IPS-NIHi11 (cell line): ENCODE measurements around the gene TRAPPC14.

Experiments
- DNase-seq: peaks from one replicate; pipeline ENCODE4 v3.0.0; 2012; ENCODE audit warnings: mixed read lengths, low spot score

TRAPPC14 gene

DNA sequence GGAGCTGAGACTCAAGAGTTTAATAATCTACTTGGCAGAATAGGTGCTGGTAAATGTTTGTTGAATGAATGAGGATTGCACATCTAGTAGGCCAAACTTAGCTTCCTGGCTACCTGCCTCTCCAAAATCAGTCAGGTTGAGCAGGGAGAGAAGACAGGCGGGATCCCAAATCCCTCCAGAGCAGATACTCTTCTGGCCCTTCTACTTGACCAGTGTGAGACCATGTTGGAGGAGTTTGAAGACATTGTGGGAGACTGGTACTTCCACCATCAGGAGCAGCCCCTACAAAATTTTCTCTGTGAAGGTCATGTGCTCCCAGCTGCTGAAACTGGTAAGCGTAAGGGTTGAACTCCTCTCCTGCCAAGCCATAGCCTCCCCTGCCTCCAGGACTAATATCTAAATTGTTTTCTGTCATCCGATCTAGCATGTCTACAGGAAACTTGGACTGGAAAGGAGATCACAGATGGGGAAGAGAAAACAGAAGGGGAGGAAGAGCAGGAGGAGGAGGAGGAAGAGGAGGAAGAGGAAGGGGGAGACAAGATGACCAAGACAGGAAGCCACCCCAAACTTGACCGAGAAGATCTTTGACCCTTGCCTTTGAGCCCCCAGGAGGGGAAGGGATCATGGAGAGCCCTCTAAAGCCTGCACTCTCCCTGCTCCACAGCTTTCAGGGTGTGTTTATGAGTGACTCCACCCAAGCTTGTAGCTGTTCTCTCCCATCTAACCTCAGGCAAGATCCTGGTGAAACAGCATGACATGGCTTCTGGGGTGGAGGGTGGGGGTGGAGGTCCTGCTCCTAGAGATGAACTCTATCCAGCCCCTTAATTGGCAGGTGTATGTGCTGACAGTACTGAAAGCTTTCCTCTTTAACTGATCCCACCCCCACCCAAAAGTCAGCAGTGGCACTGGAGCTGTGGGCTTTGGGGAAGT lies 34.0 kb downstream of the TRAPPC14 start:
- no peak for DNase-seq

DNA sequence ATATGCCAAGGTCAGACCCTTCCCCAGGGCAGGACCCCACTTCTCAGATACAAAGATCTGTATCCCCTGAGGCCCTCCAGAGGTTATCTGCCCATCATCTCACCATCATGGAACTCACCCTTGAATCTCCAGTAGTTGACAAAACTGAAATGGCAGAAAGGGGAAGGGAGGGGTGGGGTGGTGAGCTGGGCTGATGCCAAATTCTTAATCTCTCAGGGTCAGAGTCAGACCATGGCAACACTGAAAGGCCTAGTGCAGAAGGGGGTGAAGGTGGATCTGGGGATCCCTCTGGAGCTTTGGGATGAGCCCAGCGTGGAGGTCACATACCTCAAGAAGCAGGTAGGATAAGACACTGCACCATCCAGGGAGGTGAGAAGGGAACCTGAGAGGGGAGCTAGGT lies 36.0 kb downstream of the TRAPPC14 start:
- no peak for DNase-seq

DNA sequence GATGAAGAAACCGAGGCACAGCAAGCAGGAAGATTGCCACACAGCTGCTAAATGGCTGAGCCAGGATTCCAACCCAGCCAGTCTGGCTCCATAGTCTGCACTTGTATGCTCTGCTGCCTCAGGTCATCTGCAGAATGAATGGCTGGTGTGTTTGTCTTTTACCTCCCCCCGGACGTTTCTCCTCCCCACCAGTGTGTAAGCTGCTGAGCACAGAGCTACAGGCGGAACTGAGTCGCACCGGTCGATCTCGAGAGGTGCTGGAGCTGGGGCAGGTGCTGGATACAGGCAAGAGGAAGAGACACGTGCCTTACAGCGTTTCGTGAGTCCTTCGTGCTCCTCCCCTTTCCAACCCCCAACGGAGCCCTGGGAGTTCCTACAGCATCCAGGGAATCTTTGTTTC lies 36.5 kb downstream of the TRAPPC14 start:
- no peak for DNase-seq

DNA sequence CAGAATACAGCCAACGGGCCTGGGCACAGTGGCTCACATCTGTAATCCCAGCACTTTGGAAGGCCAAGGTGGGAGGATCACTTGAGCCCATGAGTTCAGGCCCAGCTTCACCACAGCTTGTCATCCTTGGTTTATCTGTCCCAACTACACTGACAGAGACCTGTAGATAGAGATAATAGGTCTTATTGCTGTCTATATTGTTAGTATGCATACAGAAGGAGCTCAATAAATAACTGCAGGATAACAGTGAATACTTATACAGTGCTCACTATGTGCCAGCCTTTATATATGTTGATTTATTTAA lies 37.8 kb downstream of the TRAPPC14 start:
- DNase-seq: no peak

DNA sequence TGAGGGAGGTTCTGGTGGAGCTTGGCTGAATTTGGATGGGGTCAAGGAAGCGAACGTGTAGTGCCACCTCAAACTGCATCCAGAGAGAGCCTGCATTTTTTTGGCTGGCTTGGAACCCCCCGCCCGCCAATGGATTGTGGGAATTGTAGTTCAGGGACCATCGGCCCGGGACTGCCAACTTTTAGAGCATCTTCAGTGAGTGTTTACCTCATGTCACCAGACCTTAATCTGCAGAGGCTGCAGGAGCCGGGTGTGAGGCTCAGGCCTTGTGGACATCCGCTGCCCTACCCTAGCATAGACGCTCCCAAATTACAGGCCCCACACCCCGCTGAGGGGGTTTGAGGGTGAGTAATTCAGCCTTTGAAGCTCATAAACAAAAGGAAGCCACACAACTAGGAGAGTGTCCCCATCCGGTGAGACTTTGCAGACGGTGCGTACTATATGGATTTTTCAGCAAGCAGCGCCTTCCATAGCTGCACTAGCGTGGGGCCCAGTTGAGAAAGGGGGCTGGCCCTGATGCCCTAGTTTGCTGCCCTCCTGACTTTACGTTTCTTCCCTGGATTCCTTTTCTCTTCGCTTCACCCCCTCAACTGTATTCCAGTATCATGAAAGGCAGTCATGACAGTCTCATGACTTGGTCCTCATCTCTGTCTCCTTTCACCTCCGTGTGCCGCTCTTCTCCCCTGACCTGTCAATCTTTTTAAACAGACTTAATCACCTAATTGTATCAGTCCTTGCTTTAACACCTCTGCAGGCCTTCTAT lies 38.4 kb downstream of the TRAPPC14 start:
- DNase-seq: peak; percentile 66

DNA sequence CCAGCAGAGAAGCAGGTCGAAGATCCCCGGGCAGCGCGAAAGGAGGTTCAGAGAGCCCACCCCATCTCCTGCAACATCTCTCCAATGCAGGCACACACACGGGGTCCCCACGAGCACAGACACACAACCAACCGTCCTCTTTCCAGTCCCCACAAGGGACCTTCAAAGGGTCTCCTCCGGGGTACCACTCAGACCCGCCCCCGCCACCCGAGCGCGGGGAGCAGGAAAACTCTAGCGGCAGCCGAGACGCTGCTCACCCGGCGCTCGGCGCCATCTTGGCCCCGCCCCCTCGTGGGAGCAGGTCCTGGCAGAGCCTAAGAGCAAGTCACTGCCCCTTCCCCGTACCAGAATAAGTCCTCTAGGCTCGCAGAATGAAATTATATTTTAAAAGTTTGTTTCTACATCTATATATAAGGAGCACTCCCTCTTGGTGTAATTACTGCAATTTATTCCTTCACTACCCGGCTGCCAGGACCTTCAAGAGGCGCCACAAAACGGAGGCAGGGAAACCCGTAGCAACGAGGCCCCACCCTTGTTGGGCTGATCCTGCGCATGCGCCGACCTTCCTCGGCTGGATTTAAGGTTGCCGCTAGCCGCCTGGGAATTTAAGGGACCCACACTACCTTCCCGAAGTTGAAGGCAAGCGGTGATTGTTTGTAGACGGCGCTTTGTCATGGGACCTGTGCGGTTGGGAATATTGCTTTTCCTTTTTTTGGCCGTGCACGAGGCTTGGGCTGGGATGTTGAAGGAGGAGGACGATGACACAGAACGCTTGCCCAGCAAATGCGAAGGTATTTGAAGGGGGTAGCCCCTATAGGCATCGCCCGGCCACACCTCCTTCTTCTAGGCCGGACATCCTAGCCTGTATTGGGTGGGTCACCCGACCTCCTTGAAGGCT lies 39.2 kb downstream of the TRAPPC14 start, which contains the start of the genes CNPY4 and TAF6:
CNPY4 (plus strand) TSS at position 563 of the 898 bp plus-strand sequence; CDS start at position 674, 111 bp downstream.
TAF6 (minus strand) TSS at position 287 of the 898 bp plus-strand sequence. CDS start 5,149 bp downstream, outside the sequence.
- DNase-seq: peak; percentile 98

DNA sequence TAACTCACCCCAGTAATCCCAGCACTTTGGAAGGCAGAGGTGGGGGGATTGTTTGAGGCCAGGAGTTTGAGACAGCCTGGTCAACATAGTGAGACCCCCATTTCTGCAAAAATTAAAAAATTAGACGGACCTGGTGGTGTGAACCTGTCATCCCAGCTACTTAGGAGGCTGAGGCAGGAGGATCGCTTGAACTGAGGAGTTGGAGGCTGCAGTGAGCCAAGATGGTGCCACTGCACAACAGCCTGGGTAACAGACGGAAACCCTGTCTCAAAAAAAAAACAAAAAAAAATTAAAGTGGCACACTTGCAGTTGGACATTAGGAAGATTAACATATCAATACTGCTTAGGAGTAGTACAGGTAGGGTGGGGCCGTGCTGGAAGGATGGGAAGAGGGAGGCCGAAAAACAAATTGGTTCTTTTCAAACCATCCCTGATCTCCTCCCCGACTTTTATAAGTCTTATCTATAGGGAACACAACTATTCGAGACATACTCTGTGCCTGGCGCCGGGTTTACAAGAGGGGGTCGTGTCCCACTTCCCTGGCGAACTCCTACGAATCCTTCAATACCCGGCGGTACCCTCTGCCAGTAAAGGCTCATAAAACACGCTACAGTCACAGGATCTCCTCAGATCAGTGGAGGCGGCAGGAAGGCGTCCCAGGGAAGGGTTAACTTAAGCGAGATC lies 40.0 kb downstream of the TRAPPC14 start:
- no peak for DNase-seq

DNA sequence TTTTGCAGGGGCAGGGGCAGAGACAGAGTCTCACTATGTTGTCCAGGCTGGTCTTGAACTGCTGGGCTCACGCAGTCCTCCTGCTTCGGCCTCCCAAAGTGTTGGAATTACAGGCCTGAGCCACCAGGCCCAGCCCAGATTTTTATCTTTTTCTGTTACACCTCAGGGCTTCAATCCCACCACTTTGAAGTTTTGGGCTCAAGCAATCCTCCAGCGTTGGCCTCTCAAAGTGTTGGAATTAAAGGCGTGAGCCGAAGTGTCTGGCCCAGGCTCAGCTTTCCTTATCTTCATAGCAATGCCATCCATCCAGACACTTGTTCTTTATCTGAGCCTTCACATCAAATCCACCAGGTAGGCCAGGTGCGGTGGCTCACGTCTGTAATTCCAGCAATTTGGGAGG lies 43.5 kb downstream of the TRAPPC14 start:
- no peak for DNase-seq

DNA sequence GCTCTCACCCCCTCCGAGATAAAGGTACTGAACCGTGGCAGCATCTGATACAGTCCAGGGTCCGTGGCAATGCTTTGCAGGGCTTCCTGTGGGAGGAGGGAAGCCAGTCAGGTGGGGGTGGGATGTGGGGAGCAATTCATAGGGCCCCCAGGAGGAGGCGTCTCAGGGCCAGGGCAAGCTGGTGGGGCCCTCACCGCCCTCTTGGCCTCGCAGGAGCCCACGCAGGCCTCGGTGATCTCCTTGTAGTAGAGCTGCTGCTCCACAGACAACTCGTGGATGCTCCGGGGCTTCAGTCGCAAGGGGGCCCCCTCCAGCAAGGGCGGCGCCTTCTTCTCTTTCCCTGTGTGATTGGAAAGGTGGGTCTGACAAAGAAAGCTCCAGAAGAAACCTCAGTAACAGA lies 46.6 kb downstream of the TRAPPC14 start:
- DNase-seq: no peak

DNA sequence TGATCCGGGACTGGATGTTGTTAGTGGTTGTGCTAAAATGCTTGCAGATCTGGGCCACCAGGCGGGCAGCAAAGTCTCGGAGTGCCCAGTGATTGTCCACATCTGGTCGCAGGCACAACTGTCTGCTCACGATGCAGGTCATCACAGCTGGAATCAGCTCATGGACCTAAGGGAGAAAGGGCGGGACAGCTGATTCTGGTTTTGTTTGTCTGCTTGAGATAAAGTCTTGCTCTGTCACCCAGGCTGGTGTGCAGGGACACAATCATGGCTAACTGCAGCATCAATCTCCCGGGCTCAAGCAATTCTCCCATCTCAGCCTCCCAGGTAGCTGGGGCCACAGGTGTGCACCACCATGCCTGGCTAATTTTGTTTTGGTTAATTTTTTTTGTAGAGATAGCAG lies 47.4 kb downstream of the TRAPPC14 start:
- no peak for DNase-seq

DNA sequence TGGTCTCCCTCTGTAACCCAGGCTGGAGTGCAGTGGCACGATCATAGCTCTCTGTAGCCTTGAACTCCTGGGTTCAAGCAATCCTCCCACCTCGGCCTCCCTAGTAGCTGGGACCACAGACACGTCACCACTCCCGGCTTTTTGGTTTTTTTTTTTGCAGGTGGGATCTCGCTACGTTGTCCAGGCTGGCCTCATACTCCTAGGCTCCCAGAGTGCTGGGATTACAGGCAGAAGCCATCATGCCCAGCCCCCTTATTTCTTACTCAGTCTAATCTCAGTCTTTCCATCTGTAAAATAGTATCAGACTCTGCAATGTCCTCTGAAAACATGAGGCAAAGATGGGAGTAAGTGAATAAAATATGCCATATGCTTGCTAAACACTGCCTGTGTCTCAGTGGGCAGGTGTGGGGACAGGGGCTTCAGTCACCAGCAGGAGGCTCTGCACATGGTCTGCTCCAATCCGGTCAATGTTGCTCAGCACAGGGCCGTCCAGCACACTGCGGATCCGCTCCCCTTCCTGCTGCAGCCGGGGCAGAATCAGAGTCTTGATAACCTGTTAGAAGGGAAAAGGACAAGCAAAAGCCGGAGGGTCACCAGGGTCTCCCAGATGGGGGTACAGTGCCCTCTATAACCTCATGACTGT lies 48.9 kb downstream of the TRAPPC14 start:
- no peak for DNase-seq

DNA sequence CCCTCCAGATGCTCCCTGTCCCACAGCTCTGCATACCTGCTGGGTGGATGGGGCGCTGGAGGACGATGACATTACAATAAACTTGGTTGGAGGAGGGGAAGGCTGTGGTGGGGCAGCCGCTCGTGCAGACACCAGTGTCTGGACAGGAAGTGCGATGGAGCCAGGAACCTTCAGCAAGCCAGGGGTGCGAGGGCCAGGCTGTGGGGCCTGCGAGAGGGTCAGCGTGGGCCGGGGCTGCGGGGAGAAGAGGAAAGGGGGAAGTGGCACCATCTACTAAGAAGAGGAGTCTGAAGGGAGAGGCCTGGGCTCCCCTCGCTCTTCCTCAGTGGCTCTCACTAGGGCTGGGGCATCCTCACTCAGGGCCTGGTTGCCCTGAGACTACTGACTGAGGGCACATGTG lies 50.6 kb downstream of the TRAPPC14 start:
- DNase-seq: no peak

DNA sequence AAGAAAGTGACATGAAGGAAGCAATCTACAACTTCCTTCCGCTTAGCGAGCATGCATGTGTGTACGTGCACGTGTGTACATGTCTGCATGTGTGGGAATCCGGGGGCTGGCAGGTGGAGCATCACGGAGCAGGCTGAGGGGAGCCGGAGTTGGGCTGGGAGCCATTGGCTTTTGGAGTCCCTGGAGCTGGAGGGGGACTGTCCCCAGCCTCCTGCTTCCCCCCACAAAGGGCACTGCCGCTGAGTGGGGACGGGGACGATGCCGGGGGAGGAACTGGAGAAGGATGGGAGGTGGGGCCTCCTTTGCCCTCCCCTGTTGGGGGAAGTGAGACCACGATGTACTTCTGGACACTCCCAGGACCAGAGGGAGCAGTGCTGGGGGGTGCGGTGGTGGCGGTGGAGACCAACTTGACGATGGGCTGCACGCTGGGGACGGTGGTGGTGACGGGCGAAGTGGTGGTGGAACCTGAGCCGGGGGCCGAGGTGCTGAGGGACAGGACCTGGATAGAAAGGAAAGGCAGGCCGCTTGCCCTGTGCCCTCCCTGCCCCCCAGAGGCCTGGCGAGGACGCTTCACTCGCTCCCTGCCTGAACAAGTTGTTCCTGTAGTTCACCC lies 51.3 kb downstream of the TRAPPC14 start:
- no peak for DNase-seq

DNA sequence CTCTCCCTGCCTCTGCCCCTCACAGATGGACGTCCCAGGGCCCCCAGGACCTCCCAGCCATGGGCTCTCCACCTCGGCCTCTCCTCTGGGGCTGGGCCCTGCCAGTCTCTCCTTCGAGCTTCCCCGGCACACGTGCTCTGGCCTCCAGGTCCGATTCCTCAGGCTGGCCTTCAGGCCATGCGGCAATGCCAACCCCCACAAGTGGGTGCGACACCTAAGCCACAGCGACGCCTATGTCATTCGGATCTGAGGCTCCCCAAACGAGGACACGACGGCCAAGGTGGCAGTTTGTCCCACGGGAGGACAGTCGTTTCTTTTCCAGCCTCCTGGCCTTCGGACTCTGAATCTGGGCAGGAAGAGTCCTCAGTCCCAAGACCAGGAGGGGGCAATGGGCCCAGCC lies 51.9 kb downstream of the TRAPPC14 start:
- DNase-seq: no peak

DNA sequence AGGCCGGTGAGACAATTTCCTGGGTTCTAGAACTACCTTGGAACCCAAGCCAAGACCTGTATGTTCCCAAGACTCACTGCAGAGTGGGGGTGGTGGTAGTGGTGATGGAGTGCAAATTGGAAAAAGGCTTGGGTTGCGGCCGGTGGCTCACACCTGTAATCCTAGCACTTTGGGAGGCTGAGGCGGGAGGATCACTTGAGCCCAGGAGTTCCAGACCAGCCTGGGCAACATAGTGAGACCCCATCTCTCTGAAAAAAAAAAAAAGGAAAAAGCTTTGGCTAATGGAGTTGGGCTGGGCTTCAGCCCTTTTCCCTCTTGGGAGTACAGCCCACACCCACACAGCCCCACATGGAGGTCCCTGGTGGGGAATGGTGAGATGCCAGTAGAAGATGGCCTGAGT lies 53.0 kb downstream of the TRAPPC14 start:
- DNase-seq: no peak
